Right renal cortex interstitium (tissue), 3 donors: ENCODE data around the gene TPH2. TPM values are rescaled to one million over a fixed set of nuclear protein-coding genes. Genes with fewer than 3 reads are reported as not detected.

Experiments
- polyA plus RNA-seq, 3 donors: library from polyadenylated mRNA; unstranded; fragments of 120-200 nt; gene quantifications; one replicate each; pipeline ENCODE4 v1.2.1, GENCODE V29; 2013; ENCODE audit not compliant: insufficient read length in 3 of 3

The TPH2 gene
- polyA plus RNA-seq, 3 donors, result 0.23 to 0.36 TPM; not detected in 1

Other genes starting within 250 kb of the TPH2 start
- gene RAB21, start 184.0 kb upstream of the TPH2 start, polyA plus RNA-seq, result 10 to 100 TPM; 72.7 to 75.1 (median 73.7) TPM
- 10 to 100 TPM; 56.4 to 58.4 (median 58.3) TPM for gene TBC1D15, start 99.1 kb upstream of the TPH2 start, polyA plus RNA-seq